Measurements from ENCODE around the gene FAM174A. TPM values are rescaled to one million over a fixed set of nuclear protein-coding genes. Genes with fewer than 3 reads are reported as not detected.

The FAM174A gene
- total RNA-seq, result 1 to 10 TPM; 3.9 to 6.1 TPM

DNA sequence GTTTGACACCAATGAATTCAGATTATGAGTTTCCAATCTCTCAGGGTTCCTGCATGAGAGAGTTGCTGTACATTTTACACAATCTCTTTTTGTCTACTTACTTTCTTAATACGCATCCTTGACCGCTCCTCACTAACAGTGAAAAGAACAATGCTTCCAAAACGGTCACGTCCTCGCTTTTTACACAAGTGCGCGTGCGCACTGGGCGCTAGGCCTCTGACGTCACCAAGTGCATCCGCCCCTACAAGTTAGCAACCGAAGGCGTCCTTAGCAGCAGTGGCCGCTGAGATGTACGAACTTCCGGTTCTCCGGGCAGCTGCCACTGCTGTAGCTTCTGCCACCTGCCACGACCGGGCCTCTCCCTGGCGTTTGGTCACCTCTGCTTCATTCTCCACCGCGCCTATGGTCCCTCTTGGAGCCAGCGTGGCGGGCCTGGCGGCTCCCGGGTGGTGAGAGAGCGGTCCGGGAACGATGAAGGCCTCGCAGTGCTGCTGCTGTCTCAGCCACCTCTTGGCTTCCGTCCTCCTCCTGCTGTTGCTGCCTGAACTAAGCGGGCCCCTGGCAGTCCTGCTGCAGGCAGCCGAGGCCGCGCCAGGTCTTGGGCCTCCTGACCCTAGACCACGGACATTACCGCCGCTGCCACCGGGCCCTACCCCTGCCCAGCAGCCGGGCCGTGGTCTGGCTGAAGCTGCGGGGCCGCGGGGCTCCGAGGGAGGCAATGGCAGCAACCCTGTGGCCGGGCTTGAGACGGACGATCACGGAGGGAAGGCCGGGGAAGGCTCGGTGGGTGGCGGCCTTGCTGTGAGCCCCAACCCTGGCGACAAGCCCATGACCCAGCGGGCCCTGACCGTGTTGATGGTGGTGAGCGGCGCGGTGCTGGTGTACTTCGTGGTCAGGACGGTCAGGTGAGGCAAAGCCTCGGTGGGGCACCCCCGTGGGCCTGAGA is at the start of gene FAM174A:
FAM174A (plus strand) TSS at position 315 of the 946 bp plus-strand sequence; CDS start at position 472, 157 bp downstream.
- H3K27ac Mint-ChIP-seq, result peak within 1 kb of the TSS; percentile 88 to 91
- peaks cover 14 to 16% of the 10 kb centered on the region in 2 donors for H3K9me3 Mint-ChIP-seq
- ATAC-seq, result peak; percentile 97
- H3K36me3 Mint-ChIP-seq, result peaks cover 18 to 33% of the 10 kb centered on the region in 2 donors
- DNase-seq (ENCODE audit: low spot score in 2 of 2), result peak; percentile 88 to 94

DNA sequence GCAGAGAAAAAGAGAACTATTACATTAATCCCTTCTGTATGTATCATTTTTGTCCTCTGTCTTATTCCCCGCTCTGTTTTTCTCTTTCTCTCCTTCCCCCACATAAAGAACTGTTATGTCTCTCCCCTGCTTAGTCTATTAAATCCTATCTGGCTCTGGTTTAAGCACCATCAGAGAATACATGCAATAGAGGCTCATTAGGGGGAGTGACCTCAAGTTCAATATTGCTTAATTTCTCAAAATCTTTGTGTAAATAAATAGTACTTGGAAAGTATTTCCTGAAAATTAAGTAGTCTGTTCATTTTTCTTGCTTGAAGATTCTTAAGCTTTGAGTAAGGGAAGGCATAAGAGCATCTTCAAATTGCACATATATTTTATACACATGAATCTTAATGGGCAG is 41.2 kb upstream of the FAM174A start:
- DNase-seq (ENCODE audit: low spot score in 2 of 2), result no peak
- no peak overlapping the region for H3K27ac Mint-ChIP-seq
- no peak for ATAC-seq
- peaks cover 5 to 6% of the 10 kb centered on the region in 2 donors for H3K9me3 Mint-ChIP-seq
- peaks cover 6 to 10% of the 10 kb centered on the region in 2 donors for H3K36me3 Mint-ChIP-seq

DNA sequence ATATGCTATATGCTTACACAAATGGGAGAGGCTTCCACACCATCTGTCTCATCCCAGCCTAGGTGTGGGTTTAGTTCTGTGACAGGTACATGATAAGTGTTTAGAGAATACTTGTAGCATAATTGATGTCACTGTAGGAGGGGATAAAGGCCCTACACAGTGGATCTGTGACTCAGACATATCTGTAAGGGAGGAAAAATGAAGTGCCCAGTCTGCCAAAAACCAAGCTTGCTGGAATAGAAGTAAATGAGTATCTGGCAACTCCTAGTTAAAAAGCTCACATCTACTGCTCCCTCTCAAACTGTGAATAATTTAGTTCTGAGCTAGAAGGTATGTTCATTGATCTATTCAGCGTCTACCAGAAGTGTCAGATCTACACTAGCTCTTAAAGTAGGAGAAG is 38.9 kb upstream of the FAM174A start:
- DNase-seq (ENCODE audit: low spot score in 2 of 2), result no peak
- H3K9me3 Mint-ChIP-seq, result no peaks in the 10 kb centered on the region
- H3K27ac Mint-ChIP-seq, result no peak overlapping the region
- ATAC-seq, result no peak
- no peaks in the 10 kb centered on the region for H3K36me3 Mint-ChIP-seq

DNA sequence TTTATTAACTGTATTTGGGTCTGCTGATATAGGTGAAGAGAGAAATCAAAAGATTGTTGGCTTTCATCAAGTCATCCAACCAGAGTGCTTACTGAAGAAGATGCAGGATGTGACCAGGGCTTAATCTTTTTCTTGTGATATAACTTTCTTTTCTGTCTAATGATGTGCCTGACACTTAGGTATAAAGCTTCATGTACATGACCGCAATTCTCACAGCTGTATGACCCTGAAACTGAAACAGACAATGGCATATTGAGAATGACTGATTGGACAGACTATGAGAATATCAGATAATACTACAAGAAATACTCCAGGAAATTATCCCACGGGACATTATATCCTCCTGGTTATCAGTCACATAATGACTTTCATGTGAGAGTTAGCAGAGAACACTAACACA is 32.5 kb upstream of the FAM174A start:
- no peak for DNase-seq (ENCODE audit: low spot score in 2 of 2)
- ATAC-seq, result no peak
- no peak overlapping the region for H3K27ac Mint-ChIP-seq
- H3K9me3 Mint-ChIP-seq, result no peaks in the 10 kb centered on the region
- no peaks in the 10 kb centered on the region for H3K36me3 Mint-ChIP-seq

DNA sequence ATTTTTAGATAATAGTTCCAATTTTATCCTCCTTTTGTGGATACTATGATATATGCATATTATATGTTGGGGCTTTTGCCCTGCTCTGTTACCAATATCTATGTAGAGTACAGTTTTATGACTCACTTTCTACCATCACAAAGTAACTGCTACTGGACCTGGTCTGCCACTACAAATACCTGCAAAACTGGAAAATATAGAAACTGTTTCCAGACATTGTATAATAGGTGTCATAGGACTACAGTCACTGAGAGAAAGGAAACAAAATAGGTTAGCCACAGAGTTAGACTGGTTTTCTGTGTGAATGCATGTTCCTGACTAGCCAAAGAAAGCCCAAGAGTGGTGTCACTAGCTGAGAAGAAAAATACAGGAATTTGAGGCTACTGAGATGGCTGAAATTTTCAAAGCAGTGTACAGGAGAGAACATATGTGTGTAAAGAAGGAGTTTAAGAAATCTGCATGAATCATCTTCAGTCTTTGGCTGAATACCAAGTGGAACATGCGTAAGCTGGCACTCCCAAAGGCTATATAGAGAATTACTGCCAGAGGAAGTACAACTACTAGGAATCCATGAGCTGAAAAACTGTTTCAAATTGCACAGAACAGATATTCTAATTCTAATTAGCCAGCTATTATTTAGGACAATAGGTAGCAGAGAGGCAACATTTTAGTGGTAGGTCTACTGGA is 29.0 kb upstream of the FAM174A start:
- H3K27ac Mint-ChIP-seq, result no peak overlapping the region
- DNase-seq (ENCODE audit: low spot score in 2 of 2) (no peak), ATAC-seq (no peak)
- no peaks in the 10 kb centered on the region for H3K36me3 Mint-ChIP-seq
- no peaks in the 10 kb centered on the region for H3K9me3 Mint-ChIP-seq

DNA sequence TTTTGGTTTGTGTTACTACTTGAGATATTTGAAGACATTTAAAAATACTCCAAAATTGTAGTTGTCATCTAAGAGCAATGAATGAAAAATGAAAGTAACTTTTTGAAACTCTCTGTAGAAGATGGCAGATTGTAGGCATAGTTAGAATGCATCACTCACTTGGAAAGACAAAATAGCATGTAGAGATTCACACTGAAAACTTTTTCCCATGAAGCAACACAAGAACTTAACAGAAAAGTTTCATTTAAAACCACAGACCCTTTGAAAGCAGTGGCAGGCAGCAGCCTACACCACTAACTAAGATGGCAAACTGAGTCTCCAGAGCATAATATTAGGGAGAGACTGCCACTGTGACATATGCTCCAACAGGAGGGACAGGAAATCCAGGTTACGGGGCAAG is 18.9 kb upstream of the FAM174A start:
- H3K9me3 Mint-ChIP-seq, result peaks cover 10 to 17% of the 10 kb centered on the region in 2 donors
- DNase-seq (ENCODE audit: low spot score in 2 of 2) (no peak), ATAC-seq (no peak)
- H3K36me3 Mint-ChIP-seq, result peaks cover 0 to 20% of the 10 kb centered on the region in 2 donors
- H3K27ac Mint-ChIP-seq, result no peak overlapping the region

DNA sequence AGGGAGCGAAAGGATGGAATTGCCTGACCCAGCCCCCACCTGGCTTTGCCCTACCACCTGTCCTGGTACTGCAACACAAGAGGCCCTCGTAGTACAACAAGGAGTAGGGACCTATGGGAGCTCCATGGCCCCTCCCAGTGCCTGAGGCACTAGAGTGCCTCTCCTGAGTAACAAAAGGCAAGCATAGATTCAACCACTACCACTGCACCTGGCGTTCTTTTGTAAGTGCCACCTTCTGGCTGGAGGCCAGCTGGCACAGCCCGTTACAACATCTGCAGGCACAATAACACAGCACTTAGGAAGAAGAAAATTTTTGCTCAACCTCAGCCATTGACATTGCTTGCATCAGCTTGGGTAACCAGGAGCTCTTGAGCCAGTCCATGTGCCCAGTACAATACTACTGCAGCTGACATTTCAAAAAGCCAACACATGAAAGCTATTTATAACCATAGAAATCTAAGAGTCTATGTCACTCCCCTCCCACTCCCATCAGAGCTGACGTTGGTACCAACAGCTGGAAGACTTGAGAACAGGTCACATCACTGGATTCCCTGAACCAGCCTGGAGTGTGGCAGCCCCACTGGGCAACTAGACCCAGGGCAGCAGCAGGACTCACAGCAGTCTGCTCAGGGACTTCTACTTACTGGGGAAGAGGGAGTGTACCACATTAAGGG is 17.7 kb upstream of the FAM174A start:
- DNase-seq (ENCODE audit: low spot score in 2 of 2) (no peak), ATAC-seq (no peak)
- Mint-ChIP-seq H3K9me3 (peaks cover 10 to 17% of the 10 kb centered on the region in 2 donors), H3K27ac (no peak overlapping the region), H3K36me3 (peaks cover 0 to 24% of the 10 kb centered on the region in 2 donors)

DNA sequence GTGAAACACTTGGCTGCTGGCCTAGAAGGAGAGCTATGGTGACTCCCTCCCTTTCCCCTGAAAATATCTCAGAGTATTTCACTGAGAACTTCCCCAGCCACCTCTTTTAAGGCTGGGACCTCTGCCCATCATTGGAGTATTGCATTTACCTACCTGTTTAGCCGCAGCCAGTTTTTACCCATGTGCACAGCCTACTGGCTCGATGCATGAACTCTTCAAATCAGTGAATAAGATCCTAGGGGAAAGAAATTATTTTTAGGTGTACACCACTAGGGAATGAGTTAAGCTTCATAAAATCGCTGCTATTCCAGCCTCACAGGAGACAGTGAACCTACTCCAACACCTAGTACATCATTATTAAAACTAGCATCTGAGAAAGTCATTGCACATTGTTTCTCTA is 16.8 kb upstream of the FAM174A start:
- no peak for DNase-seq (ENCODE audit: low spot score in 2 of 2)
- peaks cover 14 to 22% of the 10 kb centered on the region in 2 donors for H3K9me3 Mint-ChIP-seq
- no peak for ATAC-seq
- peaks cover 0 to 31% of the 10 kb centered on the region in 2 donors for H3K36me3 Mint-ChIP-seq
- H3K27ac Mint-ChIP-seq, result no peak overlapping the region

DNA sequence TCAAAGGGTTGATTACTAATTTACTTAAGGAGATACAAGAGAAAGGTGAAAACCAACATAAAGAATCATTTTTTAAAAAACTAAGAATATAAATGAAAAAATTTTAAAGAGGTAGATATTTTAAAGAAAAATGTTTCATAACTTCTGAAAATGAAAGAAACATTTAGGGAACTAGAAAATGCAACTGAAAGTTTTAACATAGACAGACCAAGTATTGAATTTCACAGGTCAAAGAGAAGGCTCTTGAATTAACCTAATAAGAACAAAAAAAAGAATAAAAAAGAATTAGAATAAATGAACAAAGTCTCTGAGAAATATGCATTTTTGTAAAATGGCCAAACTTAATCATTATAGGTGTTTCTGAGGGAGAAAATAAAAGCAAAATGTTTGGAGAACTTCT is 16.1 kb upstream of the FAM174A start:
- no peak for ATAC-seq

DNA sequence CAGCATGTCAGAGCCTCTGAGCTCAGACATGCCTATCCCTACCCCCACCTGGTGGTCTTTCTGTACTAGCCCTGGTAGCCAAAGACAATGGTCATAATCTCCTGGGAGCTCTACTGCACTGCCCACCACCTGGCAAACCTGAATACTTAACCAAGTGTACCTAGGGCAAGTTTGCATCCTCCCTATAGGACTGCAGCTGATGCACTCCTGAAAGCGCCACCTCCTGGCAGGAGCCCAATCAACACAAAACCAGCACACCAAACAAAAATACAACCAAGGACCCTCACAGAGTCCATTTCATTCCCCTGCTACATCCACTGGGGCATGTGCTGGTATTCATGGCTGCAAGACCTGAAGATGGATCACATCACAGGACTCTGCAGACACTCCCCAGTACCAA is 14.8 kb upstream of the FAM174A start:
- no peak for DNase-seq (ENCODE audit: low spot score in 2 of 2)
- H3K9me3 Mint-ChIP-seq, result peaks cover 14 to 22% of the 10 kb centered on the region in 2 donors
- H3K36me3 Mint-ChIP-seq, result peaks cover 0 to 45% of the 10 kb centered on the region in 2 donors
- no peak overlapping the region for H3K27ac Mint-ChIP-seq
- no peak for ATAC-seq

More for the DNA sequence above, 16.1 kb upstream of the FAM174A start:
- peaks cover 0 to 36% of the 10 kb centered on the region in 2 donors for H3K36me3 Mint-ChIP-seq
- H3K27ac Mint-ChIP-seq, result no peak overlapping the region
- no peak for DNase-seq (ENCODE audit: low spot score in 2 of 2)
- peaks cover 14 to 22% of the 10 kb centered on the region in 2 donors for H3K9me3 Mint-ChIP-seq

DNA sequence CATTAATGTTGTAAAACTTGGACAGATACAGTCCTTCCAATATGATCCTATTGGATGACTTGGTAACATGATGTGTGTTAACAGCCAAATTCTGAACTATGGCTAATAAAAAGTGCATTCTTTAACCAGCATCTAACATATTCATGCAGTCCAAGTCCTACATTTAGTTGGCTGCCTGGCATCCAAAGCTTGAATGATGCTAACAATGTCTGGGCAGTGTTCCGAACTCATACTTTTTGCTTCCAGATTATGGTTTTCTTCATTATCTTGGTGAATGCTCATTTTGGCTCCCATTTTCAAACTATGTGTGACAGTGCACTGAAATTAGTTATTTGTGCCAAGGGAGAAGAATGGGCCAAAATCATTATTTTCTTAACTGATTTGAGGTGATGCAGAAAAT is 2.8 kb downstream of the FAM174A start:
- no peaks in the 10 kb centered on the region for H3K9me3 Mint-ChIP-seq
- peaks cover 0 to 10% of the 10 kb centered on the region in 2 donors for H3K36me3 Mint-ChIP-seq
- ATAC-seq (no peak), DNase-seq (ENCODE audit: low spot score in 2 of 2) (no peak)
- H3K27ac Mint-ChIP-seq, result no peak overlapping the region

DNA sequence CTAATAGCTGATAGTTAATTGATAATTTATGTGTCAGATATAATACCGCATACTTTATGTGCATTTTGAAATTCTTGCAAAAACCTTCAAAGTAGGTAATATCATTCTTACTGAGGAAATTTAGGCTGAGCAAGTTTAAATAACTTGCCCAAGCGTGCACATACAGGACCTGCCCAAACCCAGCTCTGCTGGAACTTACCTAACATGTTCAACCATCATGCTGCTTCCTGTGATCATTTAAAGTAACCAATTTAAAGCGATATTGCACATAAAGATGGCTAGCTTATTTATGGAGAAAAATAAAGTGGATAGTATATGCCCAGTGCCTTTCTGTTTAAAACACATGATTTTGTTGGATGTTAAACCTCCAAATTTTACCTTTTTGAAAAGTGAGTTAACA is 4.3 kb downstream of the FAM174A start:
- Mint-ChIP-seq H3K27ac (no peak overlapping the region), H3K36me3 (peaks cover 0 to 6% of the 10 kb centered on the region in 2 donors), H3K9me3 (no peaks in the 10 kb centered on the region)
- ATAC-seq, result no peak
- no peak for DNase-seq (ENCODE audit: low spot score in 2 of 2)

DNA sequence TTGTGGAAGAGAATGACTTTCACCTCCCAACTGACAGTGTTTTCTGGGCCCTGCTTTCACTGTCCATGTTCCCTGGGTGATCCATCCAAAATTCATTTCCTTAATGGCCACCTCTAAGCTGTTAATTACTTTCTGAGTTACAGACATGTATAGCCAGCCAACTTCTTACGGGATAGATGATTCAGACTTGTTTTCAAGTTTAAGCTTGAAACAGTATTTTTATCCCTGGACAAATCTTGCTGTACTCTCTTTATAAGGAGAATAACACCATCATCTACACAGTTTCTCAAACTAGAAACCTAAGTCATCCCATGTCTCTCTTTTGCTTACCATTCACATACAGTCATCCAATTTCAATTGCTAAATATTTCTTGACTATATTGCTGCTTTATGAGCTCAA is 6.9 kb downstream of the FAM174A start:
- Mint-ChIP-seq H3K36me3 (no peaks in the 10 kb centered on the region), H3K9me3 (no peaks in the 10 kb centered on the region), H3K27ac (no peak overlapping the region)
- no peak for ATAC-seq
- no peak for DNase-seq (ENCODE audit: low spot score in 2 of 2)

DNA sequence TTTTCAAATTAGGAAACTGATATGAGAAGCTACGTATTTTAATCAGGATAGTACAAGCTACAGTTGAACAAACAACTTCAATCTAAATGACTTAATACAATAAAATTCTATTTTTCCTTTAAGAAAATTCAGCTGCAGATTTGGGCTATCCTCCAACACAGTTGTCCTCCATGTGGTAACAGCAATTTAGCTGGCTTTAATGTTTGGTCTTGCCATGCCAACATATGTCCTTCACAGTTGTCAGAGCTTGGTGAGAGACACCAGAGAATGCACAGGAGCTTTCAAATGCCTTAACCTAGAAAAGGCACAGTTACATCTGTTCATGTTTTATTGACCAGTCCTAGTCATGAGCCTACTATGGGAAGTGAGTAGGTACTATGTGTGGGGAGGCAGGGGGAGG is 10.8 kb downstream of the FAM174A start:
- H3K9me3 Mint-ChIP-seq, result no peaks in the 10 kb centered on the region
- DNase-seq (ENCODE audit: low spot score in 2 of 2), result no peak
- no peaks in the 10 kb centered on the region for H3K36me3 Mint-ChIP-seq
- no peak for ATAC-seq
- H3K27ac Mint-ChIP-seq, result no peak overlapping the region

DNA sequence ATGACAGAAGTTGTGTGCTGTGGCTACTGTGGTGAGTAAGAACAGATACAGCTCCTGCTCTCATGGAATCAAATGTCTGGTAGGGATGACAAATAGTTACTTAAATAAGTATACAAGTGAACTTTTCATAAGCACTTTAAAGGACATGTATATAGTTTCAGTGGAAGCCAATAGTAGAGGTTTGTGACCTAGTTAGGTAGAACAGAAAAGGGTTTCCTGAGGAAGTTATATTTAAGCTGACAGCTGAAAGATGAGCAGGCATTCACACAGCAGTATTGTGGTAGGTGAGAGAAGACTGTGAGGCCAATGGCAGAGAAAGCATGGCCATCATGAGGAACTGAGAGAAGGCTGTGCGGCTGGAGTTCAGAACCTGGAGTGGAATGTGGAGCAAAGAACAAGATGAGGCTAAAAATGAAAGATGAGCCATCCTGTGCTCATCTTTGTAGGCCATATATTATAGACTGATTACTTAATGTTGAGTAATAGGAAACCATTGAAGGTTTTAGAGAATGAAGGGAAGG is 15.4 kb downstream of the FAM174A start:
- H3K36me3 Mint-ChIP-seq, result no peaks in the 10 kb centered on the region
- DNase-seq (ENCODE audit: low spot score in 2 of 2), result no peak
- peak; percentile 28 to 77 for ATAC-seq
- no peak overlapping the region for H3K27ac Mint-ChIP-seq
- H3K9me3 Mint-ChIP-seq, result peaks cover 0 to 1% of the 10 kb centered on the region in 2 donors

DNA sequence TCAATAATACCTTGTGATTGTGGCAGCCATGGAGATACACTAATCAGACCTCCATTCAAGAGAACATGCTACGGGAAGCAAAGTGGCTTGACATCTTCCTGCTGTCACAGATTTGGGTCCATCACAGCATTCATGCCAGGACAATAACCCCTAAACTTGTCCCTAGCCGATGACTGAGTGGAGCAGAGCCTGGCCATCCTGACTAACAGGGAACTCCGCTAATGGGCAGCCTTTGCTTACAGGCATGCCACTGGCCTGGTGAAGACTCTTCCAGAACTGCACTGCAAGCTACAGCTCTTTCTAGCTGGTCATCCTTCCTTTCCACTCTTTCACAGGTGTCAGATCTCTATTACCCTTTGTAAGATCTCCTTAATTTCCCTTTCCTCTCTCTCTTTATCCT is 16.0 kb downstream of the FAM174A start:
- no peak overlapping the region for H3K27ac Mint-ChIP-seq
- H3K36me3 Mint-ChIP-seq, result no peaks in the 10 kb centered on the region
- H3K9me3 Mint-ChIP-seq, result peaks cover 0 to 4% of the 10 kb centered on the region in 2 donors
- ATAC-seq (no peak), DNase-seq (ENCODE audit: low spot score in 2 of 2) (no peak)

DNA sequence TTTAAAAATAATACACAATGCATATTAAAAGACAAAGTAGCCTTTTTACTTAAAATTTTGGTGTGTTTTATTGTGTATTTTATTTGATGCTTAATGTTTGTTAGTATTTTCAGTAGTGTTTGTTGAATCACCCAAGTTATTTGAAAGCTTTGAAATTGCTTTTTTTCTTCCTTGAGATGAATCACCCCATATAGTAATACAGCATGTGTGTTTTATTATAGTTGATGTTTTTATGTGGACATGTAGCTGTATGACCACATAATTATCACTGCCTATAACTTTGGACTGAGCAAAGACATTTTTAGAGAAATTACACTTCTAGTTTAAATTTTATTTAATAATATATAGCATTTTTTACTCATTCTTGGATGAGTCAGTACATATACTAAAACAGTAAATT is 18.0 kb downstream of the FAM174A start:
- Mint-ChIP-seq H3K27ac (no peak overlapping the region), H3K36me3 (peaks cover 4 to 5% of the 10 kb centered on the region in 2 donors), H3K9me3 (peaks cover 0 to 4% of the 10 kb centered on the region in 2 donors)
- no peak for ATAC-seq
- no peak for DNase-seq (ENCODE audit: low spot score in 2 of 2)

Measured in activated naive CD4-positive, alpha-beta T cell treated with anti-CD3 and anti-CD28 coated beads, Interleukin-2, amount 50 U/mL, for 72 hours (primary cell).